Thoracic aorta (tissue), 2 donors: ENCODE results near the gene CMTM4. TPM values are rescaled to one million over a fixed set of nuclear protein-coding genes. Genes with fewer than 3 reads are reported as not detected.

Experiments
- ATAC-seq: fragments of 150-250 bp; one replicate; pipeline ENCODE4 v1.8.0; 2017; ENCODE audit warnings: low read depth; ENCODE audit not compliant: insufficient number of reproducible peaks, low FRiP score
- DNase-seq: peaks from one replicate; pipeline ENCODE4 v3.0.0-alpha.2; 2020; ENCODE audit warnings: low spot score
- H3K27ac ChIP-seq, 2 donors: fragments of 200-600 bp; sonication (generic); 1 replicate in 1 of 2; 2 replicates in 1 of 2; pipeline ENCODE4 v1.5.1; 2016; ENCODE audit warnings: mild to moderate bottlenecking in 2 of 2, moderate library complexity in 2 of 2
- H3K27me3 ChIP-seq: fragments of 200-600 bp; sonication (generic); replicated peaks from 2 replicates; pipeline ENCODE4 v1.6.0; 2016; ENCODE audit warnings: mild to moderate bottlenecking; ENCODE audit not compliant: insufficient read depth
- H3K36me3 ChIP-seq: fragments of 200-600 bp; sonication (generic); one replicate; pipeline ENCODE4 v1.5.1; 2016
- H3K4me1 ChIP-seq, 2 donors: fragments of 200-600 bp; sonication (generic); 1 replicate in 1 of 2; 2 replicates in 1 of 2; pipeline versions ENCODE4 v1.5.1 to v1.6.0; 2016; ENCODE audit warnings: low read depth in 2 of 2, mild to moderate bottlenecking in 1 of 2; ENCODE audit not compliant: control insufficient read depth in 1 of 2
- H3K4me3 ChIP-seq: fragments of 200-600 bp; sonication (generic); 2 replicates; pipeline ENCODE4 v1.5.1; 2016; ENCODE audit warnings: mild to moderate bottlenecking
- H3K9me3 ChIP-seq: fragments of 200-600 bp; sonication (generic); 2 replicates; pipeline ENCODE4 v1.5.1; 2016
- total RNA-seq, 2 donors: library from RNA; depleted of rRNA; stranded (reverse); fragments of >200 nt; gene quantifications; one replicate each; pipeline versions ENCODE4 v1.1.0 to v1.2.3, GENCODE V29; 2016
- TF ChIP-seq, protein P1 (sequence below): fragments of 200-600 bp; sonication (generic); IDR thresholded peaks from one replicate; pipeline ENCODE4 v1.5.1; 2019; ENCODE audit warnings: antibody characterized with exemption

CMTM4 gene
- total RNA-seq, 2 donors from 2014 or later = 12.0 to 25.7 TPM

DNA sequence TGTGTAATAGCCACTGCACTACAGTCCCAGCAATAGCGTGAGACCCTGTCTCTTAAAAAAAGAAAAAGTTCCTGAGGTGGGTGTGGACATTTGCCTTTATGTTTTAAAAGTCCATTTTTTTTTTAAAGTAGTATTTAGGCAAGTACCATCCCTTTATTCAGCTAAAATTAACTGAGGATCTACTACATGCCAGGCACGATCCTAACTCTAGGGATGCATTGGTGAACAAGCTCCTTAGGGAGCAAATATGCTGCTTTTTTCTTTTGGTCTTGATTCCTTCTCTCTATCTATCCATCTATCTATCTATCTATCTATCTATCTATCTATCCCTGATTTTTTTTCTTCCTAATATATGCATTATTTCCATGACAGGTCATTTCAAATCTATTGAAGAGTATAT lies 47.4 kb downstream of the CMTM4 start:
- H3K36me3 ChIP-seq = no peaks in the 10 kb centered on the region
- no peaks in the 10 kb centered on the region for H3K27me3 ChIP-seq
- H3K4me1 ChIP-seq = peaks cover 3 to 10% of the 10 kb centered on the region in 2 donors
- H3K27ac ChIP-seq = no peak overlapping the region
- no peak overlapping the region for H3K4me3 ChIP-seq
- no peaks in the 10 kb centered on the region for H3K9me3 ChIP-seq
- DNase-seq = no peak
- no peak for ATAC-seq
- TF ChIP-seq, protein P1, sequence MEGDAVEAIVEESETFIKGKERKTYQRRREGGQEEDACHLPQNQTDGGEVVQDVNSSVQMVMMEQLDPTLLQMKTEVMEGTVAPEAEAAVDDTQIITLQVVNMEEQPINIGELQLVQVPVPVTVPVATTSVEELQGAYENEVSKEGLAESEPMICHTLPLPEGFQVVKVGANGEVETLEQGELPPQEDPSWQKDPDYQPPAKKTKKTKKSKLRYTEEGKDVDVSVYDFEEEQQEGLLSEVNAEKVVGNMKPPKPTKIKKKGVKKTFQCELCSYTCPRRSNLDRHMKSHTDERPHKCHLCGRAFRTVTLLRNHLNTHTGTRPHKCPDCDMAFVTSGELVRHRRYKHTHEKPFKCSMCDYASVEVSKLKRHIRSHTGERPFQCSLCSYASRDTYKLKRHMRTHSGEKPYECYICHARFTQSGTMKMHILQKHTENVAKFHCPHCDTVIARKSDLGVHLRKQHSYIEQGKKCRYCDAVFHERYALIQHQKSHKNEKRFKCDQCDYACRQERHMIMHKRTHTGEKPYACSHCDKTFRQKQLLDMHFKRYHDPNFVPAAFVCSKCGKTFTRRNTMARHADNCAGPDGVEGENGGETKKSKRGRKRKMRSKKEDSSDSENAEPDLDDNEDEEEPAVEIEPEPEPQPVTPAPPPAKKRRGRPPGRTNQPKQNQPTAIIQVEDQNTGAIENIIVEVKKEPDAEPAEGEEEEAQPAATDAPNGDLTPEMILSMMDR = no peak

DNA sequence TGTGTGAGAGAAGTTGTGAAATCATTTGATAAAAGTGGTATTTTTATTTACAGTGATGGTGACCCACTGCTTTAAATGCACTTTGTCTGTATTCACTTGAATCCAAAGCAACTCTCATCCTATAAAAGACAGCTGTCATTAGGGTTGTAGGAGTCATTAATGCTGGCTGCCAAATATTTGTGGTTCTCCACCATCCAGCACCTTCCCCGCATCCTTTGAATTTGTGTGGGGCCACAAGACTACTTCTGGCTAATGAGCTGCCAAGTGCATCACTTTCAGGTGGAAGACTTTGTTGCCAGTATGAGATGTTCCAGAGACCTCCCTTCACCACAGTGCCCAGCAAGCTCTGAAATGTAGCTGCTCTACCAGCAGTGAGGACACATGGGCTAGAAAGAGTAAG lies 48.7 kb downstream of the CMTM4 start:
- no peak overlapping the region for H3K4me3 ChIP-seq
- H3K9me3 ChIP-seq = no peaks in the 10 kb centered on the region
- peaks cover 3 to 10% of the 10 kb centered on the region in 2 donors for H3K4me1 ChIP-seq
- no peaks in the 10 kb centered on the region for H3K36me3 ChIP-seq
- no peaks in the 10 kb centered on the region for H3K27me3 ChIP-seq
- TF ChIP-seq, protein P1 = no peak
- DNase-seq (no peak), ATAC-seq (no peak)
- no peak overlapping the region for H3K27ac ChIP-seq

DNA sequence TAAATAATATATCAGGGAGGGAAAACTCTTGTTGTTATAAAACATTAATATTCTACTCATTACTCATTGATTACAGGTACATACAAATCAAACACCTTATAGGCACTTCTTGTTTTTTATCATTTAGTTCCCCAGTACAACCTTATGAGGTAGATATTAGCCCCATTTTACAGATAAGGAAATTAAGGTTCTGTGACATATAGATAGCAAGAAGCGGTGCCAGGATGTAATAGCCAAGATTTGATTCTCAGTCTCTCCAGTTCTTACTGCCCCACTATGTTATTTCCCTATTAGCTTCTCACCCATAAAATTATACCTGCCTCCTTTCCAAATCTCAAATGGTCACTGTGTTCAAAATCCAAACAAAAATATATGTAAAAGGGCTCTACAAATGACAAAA lies 55.2 kb downstream of the CMTM4 start:
- TF ChIP-seq, protein P1 = no peak
- Histone ChIP-seq H3K9me3 (no peaks in the 10 kb centered on the region), H3K36me3 (no peaks in the 10 kb centered on the region), H3K4me3 (no peak overlapping the region), H3K27me3 (no peaks in the 10 kb centered on the region), H3K4me1 (no peaks in the 10 kb centered on the region), H3K27ac (no peak overlapping the region)
- DNase-seq (no peak), ATAC-seq (no peak)

DNA sequence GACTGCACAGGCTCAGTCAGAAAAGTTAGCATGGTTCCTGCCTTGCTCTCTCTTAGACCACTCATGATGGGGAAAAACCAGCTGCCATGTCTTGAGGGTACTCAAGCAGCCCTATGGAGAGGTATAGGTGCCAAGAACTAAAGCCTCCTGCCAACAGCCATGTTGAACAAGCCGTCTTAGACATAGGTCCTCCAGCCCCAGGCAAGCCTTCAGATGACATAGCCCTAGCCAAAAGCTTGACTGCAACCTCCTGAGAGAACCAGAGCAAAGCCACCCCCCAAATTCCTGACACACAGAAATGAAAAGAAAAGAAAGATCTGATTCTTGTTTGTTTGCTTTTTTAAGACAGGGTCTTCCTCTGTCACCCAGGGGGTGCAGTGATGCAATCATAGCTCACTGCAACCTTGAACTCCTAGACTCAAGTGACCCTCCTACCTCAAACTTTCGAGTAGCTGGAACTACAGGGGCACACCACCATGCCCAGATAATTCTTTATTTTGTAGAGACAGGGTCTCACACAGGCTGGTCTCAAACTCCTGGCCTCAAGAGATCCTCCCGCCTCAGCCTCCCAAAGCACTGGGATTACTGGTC lies 55.7 kb downstream of the CMTM4 start:
- no peak overlapping the region for H3K27ac ChIP-seq
- ATAC-seq (no peak), DNase-seq (no peak)
- TF ChIP-seq, protein P1 = no peak
- no peaks in the 10 kb centered on the region for H3K36me3 ChIP-seq
- H3K27me3 ChIP-seq = no peaks in the 10 kb centered on the region
- no peaks in the 10 kb centered on the region for H3K9me3 ChIP-seq
- H3K4me3 ChIP-seq = no peak overlapping the region
- no peaks in the 10 kb centered on the region for H3K4me1 ChIP-seq

DNA sequence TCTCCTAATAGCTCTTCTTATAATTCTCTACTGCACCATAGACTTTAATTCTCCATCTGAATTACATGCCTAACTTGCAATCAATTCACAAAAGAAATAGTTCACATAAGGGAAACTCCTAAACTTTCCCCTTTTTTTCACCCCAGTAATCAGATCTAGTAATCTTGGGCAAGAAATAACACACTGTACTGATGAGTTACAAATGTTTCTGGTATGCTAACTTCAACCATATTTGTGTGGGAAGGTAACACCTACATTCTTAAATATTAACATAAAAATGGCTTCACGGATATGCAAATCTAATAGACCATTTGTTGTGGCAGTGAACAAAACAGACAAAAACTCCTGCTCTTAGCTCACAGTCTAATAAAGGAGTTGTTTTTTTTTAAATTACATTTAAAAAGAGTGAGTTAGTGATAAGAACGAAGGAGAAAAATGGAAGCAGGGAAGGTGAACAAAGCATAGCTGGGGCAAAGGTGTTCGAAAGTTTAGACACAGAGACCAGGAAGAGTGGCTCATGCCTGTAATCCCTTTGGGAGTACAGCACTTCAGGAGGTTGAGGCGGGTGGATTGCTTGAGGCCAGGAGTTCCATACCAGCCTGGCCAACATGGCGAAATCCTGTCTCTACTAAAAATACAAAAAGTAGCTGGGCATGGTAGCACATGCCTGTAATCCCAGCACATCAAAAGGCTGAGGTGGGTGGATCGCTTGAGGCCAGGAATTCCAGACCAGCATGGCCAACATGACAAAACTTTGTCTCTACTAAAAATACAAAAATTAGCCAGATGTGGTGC lies 57.3 kb downstream of the CMTM4 start:
- TF ChIP-seq, protein P1 = no peak
- no peak for DNase-seq
- Histone ChIP-seq H3K4me1 (no peaks in the 10 kb centered on the region), H3K36me3 (no peaks in the 10 kb centered on the region), H3K4me3 (no peak overlapping the region), H3K27ac (no peak overlapping the region), H3K27me3 (no peaks in the 10 kb centered on the region), H3K9me3 (no peaks in the 10 kb centered on the region)
- ATAC-seq = no peak
